GM12872 (cell line): ENCODE measurements around the gene SETBP1.

ENCODE experiments used
- CTCF ChIP-seq: IDR thresholded peaks from 3 replicates; pipeline ENCODE4 v1.5.1; 2011; ENCODE audit warnings: low read depth, mild to moderate bottlenecking, low read length, moderate library complexity; ENCODE audit not compliant: insufficient read depth

SETBP1 gene

GRCh38 chr18:44876024-44876423 lies 195.3 kb downstream of the SETBP1 start:
- TF ChIP-seq CTCF: no peak

- TF ChIP-seq CTCF: no peak
Observed at GRCh38 chr18:44876755-44877154, 196.1 kb downstream of the SETBP1 start.

- TF ChIP-seq CTCF: no peak
Observed at GRCh38 chr18:44878335-44878734, 197.6 kb downstream of the SETBP1 start.

- no peak for TF ChIP-seq CTCF
Observed at GRCh38 chr18:44880170-44880569, 199.5 kb downstream of the SETBP1 start.

- TF ChIP-seq CTCF: no peak
Observed at GRCh38 chr18:44881461-44882162, 200.9 kb downstream of the SETBP1 start.

- TF ChIP-seq CTCF: no peak
Observed at GRCh38 chr18:44882163-44882868, 201.6 kb downstream of the SETBP1 start.

GRCh38 chr18:44883671-44884070 lies 203.0 kb downstream of the SETBP1 start:
- no peak for TF ChIP-seq CTCF
